Liver (tissue), 9 donors: ENCODE results near the gene EXOC6. TPM values are rescaled to one million over a fixed set of nuclear protein-coding genes. Genes with fewer than 3 reads are reported as not detected.
A peak's percentile ranks its signal among the peaks of the same experiment; 100 is the strongest.

Experiments used
- DNase-seq: peaks from one replicate; pipeline ENCODE4 v3.0.0-alpha.2; 2017; ENCODE audit warnings: low spot score
- H3K27ac ChIP-seq, 2 donors: one replicate each; pipeline ENCODE4 v1.7.0; 2013; ENCODE audit warnings: inconsistent platforms in 2 of 2, low read length in 2 of 2, control low read depth in 1 of 2, low read depth in 1 of 2, mild to moderate bottlenecking in 1 of 2
- H3K27me3 ChIP-seq, 4 donors: one replicate each; pipeline versions ENCODE4 v1.6.1 to v1.7.0; 2013; ENCODE audit warnings: low read length in 3 of 4, inconsistent platforms in 1 of 4, mild to moderate bottlenecking in 1 of 4, moderate library complexity in 1 of 4; ENCODE audit not compliant: control insufficient read depth in 4 of 4, insufficient read depth in 4 of 4
- H3K36me3 ChIP-seq, 4 donors: one replicate each; pipeline versions ENCODE4 v1.6.1 to v1.7.0; 2013; ENCODE audit warnings: low read length in 3 of 4, mild to moderate bottlenecking in 3 of 4, low read depth in 1 of 4, moderate library complexity in 1 of 4; ENCODE audit not compliant: control insufficient read depth in 4 of 4, insufficient read depth in 3 of 4
- H3K4me1 ChIP-seq, 4 donors: one replicate each; pipeline versions ENCODE4 v1.6.1 to v1.7.0; 2013; ENCODE audit warnings: low read length in 3 of 4, mild to moderate bottlenecking in 3 of 4, moderate library complexity in 1 of 4; ENCODE audit not compliant: control insufficient read depth in 4 of 4, insufficient read depth in 4 of 4
- H3K4me3 ChIP-seq, 3 donors: one replicate each; pipeline versions ENCODE4 v1.6.1 to v1.7.0; 2013; ENCODE audit warnings: low read length in 3 of 3, control low read depth in 1 of 3, low read depth in 1 of 3, mild to moderate bottlenecking in 1 of 3
- H3K9ac ChIP-seq, 2 donors: one replicate each; pipeline ENCODE4 v1.7.0; 2013; ENCODE audit warnings: low read length in 2 of 2, mild to moderate bottlenecking in 2 of 2, moderate library complexity in 2 of 2, control low read depth in 1 of 2, low read depth in 1 of 2
- H3K9me3 ChIP-seq, 4 donors: one replicate each; pipeline versions ENCODE4 v1.6.1 to v1.7.0; 2013; ENCODE audit warnings: low read length in 3 of 4; ENCODE audit not compliant: control insufficient read depth in 4 of 4
- ATF3 ChIP-seq: IDR thresholded peaks from 2 replicates; pipeline ENCODE4 v1.6.1; 2016; ENCODE audit warnings: antibody characterized with exemption
- CTCF ChIP-seq: fragments of 150-350 bp; IDR thresholded peaks from 2 replicates; pipeline ENCODE4 v1.5.1; 2017; ENCODE audit warnings: improper control_type of control experiment, low read depth, low read length; ENCODE audit not compliant: missing input control
- GABPA ChIP-seq, 2 donors: IDR thresholded peaks in 1 of 2; conservative IDR thresholded peaks in 1 of 2; 2 replicates each; pipeline ENCODE4 v1.6.1; 2016; ENCODE audit warnings: antibody characterized with exemption in 2 of 2, mild to moderate bottlenecking in 1 of 2, moderate library complexity in 1 of 2
- HNF4A ChIP-seq, 2 donors: conservative IDR thresholded peaks; 2 replicates each; pipeline ENCODE4 v1.6.1; 2016; ENCODE audit warnings: antibody characterized with exemption in 2 of 2, mild to moderate bottlenecking in 2 of 2
- HNF4G ChIP-seq: IDR thresholded peaks from 2 replicates; pipeline ENCODE4 v1.6.1; 2016; ENCODE audit warnings: antibody characterized with exemption
- JUND ChIP-seq, 2 donors: IDR thresholded peaks; 2 replicates each; pipeline ENCODE4 v1.6.1; 2016; ENCODE audit warnings: antibody characterized with exemption in 2 of 2
- MAX ChIP-seq: IDR thresholded peaks from 2 replicates; pipeline ENCODE4 v1.6.1; 2016; ENCODE audit warnings: antibody characterized with exemption
- NR2F2 ChIP-seq: IDR thresholded peaks from 2 replicates; pipeline ENCODE4 v1.6.1; 2016; ENCODE audit warnings: antibody characterized with exemption
- RAD21 ChIP-seq, 2 donors: IDR thresholded peaks; 2 replicates each; pipeline ENCODE4 v1.6.1; 2016; ENCODE audit warnings: antibody characterized with exemption in 2 of 2, mild to moderate bottlenecking in 2 of 2
- REST ChIP-seq: IDR thresholded peaks from 2 replicates; pipeline ENCODE4 v1.6.1; 2016; ENCODE audit warnings: antibody characterized with exemption, mild to moderate bottlenecking
- RXRA ChIP-seq, 2 donors: IDR thresholded peaks; 2 replicates each; pipeline ENCODE4 v1.6.1; 2017 to 2018; ENCODE audit warnings: antibody characterized with exemption in 2 of 2, mild to moderate bottlenecking in 1 of 2
- SP1 ChIP-seq: IDR thresholded peaks from 2 replicates; pipeline ENCODE4 v1.6.1; 2018; ENCODE audit warnings: antibody characterized with exemption, mild to moderate bottlenecking
- TAF1 ChIP-seq: conservative IDR thresholded peaks from 2 replicates; pipeline ENCODE4 v1.6.1; 2016; ENCODE audit warnings: antibody characterized with exemption, mild to moderate bottlenecking
- YY1 ChIP-seq: IDR thresholded peaks from 2 replicates; pipeline ENCODE4 v1.6.1; 2016; ENCODE audit warnings: antibody characterized with exemption, mild to moderate bottlenecking
- ZBTB33 ChIP-seq: IDR thresholded peaks from 2 replicates; pipeline ENCODE4 v1.6.1; 2016; ENCODE audit warnings: antibody characterized with exemption
- WGBS: extraction: QIAGEN DNeasy Blood & Tissue Kit; methylation state at CpG from one replicate; pipeline ENCODE4 v1.1.7; 2013; 5-methylcytosine and 5-hydroxymethylcytosine counted together
- polyA plus RNA-seq, 2 donors: library from polyadenylated mRNA; stranded (reverse) in 1 of 2; unstranded in 1 of 2; fragments of 200-250 nt in 1 of 2; fragments of >200 nt in 1 of 2; fragmentation: Nextera tagmentation in 1 of 2; extraction: Ambion mirVana in 1 of 2; gene quantifications; one replicate each; pipeline versions ENCODE4 v1.2.1 to v1.2.3, GENCODE V29; 2013 to 2015
- total RNA-seq, 2 donors: library from RNA; depleted of rRNA; stranded (reverse); fragments of >200 nt; gene quantifications; one replicate each; pipeline ENCODE4 v1.2.3, GENCODE V29; 2014
- donor health status: healthy.
- donor health status: healthy.
- donor health status: healthy.
- donor health status: healthy.
- donor health status: healthy.

The EXOC6 gene
- total and polyA plus RNA-seq, 4 donors, result 6.5 to 35.4 (median 8.4) TPM

- no peak for TF ChIP-seq CTCF
- peak in 1 of 2 donors; percentile 44 for TF ChIP-seq JUND (IDR thresholded peaks at IDR 0.05)
- TF ChIP-seq YY1, result peak; percentile 56
- no peak for TF ChIP-seq ATF3
- TF ChIP-seq RXRA (IDR thresholded peaks at IDR 0.05), result peak; percentile 99
- peak; percentile 54 for TF ChIP-seq NR2F2
Measured at GRCh38 chr10:93071674-93072224, 223.4 kb downstream of the EXOC6 start (continued).

- DNase-seq, result no peak
- Histone ChIP-seq H3K9me3 (no peaks in the 10 kb centered on the region), H3K27ac (peak overlapping the region; percentile 69 to 75), H3K27me3 (peaks cover 0 to 7% (median 0%) of the 10 kb centered on the region in 4 donors), H3K9ac (peak overlapping the region; percentile 5 to 59), H3K4me3 (peak overlapping the region; percentile 54 to 68 (median 64)), H3K36me3 (no peaks in the 10 kb centered on the region), H3K4me1 (peaks cover 30 to 72% (median 57%) of the 10 kb centered on the region in 4 donors)
- TF ChIP-seq ZBTB33 (no peak), JUND (IDR thresholded peaks at IDR 0.05) (no peak), TAF1 (peak; percentile 5), ATF3 (no peak), YY1 (no peak), CTCF (no peak), NR2F2 (no peak), SP1 (no peak), MAX (no peak), REST (peak; percentile 11), GABPA (IDR thresholded peaks at IDR 0.05 in 1 of 2, conservative IDR thresholded peaks at IDR 0.05 in 1 of 2) (no peak), HNF4A (conservative IDR thresholded peaks at IDR 0.05) (no peak), RAD21 (IDR thresholded peaks at IDR 0.05) (no peak), HNF4G (no peak)
- under 1% methylated on average over 27 of the region's 27 CpGs for WGBS
Measured at GRCh38 chr10:93072225-93072712, 223.9 kb downstream of the EXOC6 start.
